Kidney (tissue), 14 donors: ENCODE data around the gene FRMD1. TPM values are rescaled to one million over a fixed set of nuclear protein-coding genes. Genes with fewer than 3 reads are reported as not detected.
A peak's percentile ranks its signal among the peaks of the same experiment; 100 is the strongest.
"Not testable (repeated sequence)": the region's sequence is repeated elsewhere in the genome, so short reads cannot be mapped to it uniquely, and the experiment has no call there.

ENCODE experiments used
- DNase-seq, 5 donors: peaks; one replicate each; pipeline ENCODE4 v3.0.0-alpha.2; 2013 to 2020
- FAIRE-seq: peaks from 2 replicates; lab custom pipeline; 2012; peaks lifted over from hg19 to GRCh38; lab: Jason Lieb, UNC
- H3K27ac ChIP-seq, 2 donors: one replicate each; pipeline ENCODE4 v1.7.0; 2013; ENCODE audit warnings: low read depth in 2 of 2, low read length in 2 of 2, inconsistent platforms in 1 of 2
- H3K27me3 ChIP-seq: one replicate; pipeline ENCODE4 v1.7.1; 2013; ENCODE audit warnings: low read length, inconsistent platforms; ENCODE audit not compliant: control insufficient read depth, insufficient read depth
- H3K36me3 ChIP-seq, 3 donors: one replicate each; pipeline versions ENCODE4 v1.7.0 to v1.7.1; 2013; ENCODE audit warnings: low read length in 3 of 3, control low read depth in 1 of 3, inconsistent platforms in 1 of 3; ENCODE audit not compliant: insufficient read depth in 3 of 3, control insufficient read depth in 2 of 3
- H3K4me1 ChIP-seq, 3 donors: one replicate each; pipeline versions ENCODE4 v1.7.0 to v1.7.1; 2013; ENCODE audit warnings: low read length in 3 of 3, inconsistent platforms in 1 of 3, low read depth in 1 of 3; ENCODE audit not compliant: control insufficient read depth in 2 of 3, insufficient read depth in 2 of 3
- H3K4me3 ChIP-seq, 3 donors: one replicate each; pipeline versions ENCODE4 v1.7.0 to v1.8.1; 2013; ENCODE audit warnings: low read length in 3 of 3, control low read depth in 1 of 3, inconsistent platforms in 1 of 3
- H3K9ac ChIP-seq, 3 donors: one replicate each; pipeline versions ENCODE4 v1.7.0 to v1.7.1; 2013; ENCODE audit warnings: low read length in 3 of 3, control low read depth in 1 of 3, inconsistent platforms in 1 of 3
- H3K9me3 ChIP-seq, 3 donors: one replicate each; pipeline versions ENCODE4 v1.7.0 to v1.7.1; 2013; ENCODE audit warnings: low read length in 3 of 3, control low read depth in 1 of 3, inconsistent platforms in 1 of 3; ENCODE audit not compliant: control insufficient read depth in 2 of 3, insufficient read depth in 1 of 3
- CTCF ChIP-seq: IDR thresholded peaks from 3 replicates; pipeline ENCODE4 v1.5.1; 2012; ENCODE audit warnings: mild to moderate bottlenecking, moderate library complexity, borderline replicate concordance; ENCODE audit not compliant: insufficient read depth; ENCODE audit errors: extremely low read depth
- intact Hi-C: fragments of 100-400 bp; cut with DNase I; formaldehyde crosslinking; loops from one replicate; pipeline ENCODE4 v1.11.1; 2022
- polyA plus RNA-seq: library from polyadenylated mRNA; stranded (reverse); fragments of 350-450 nt; fragmentation: Illumina TruSeq; extraction: RNeasy Lipid Tissue Mini Kit (QIAGEN cat#74804); gene quantifications from one replicate; pipeline ENCODE4 v1.2.3, GENCODE V29; 2014; ENCODE audit warnings: low read depth, low replicate concordance; ENCODE audit not compliant: insufficient read depth
- total RNA-seq: library from RNA; stranded (reverse); fragmentation: NEBNext Ultra II Directional; extraction: Animal tissue kit (Norgen Biotek cat#: 25700); gene quantifications from one replicate; pipeline ENCODE4 v1.2.1, GENCODE V29; 2021
- donor health status: control.
- donor health status: control.
- donor health status: control.
- donor health status: control.
- donor health status: control.
- donor health status: DM: yes; HTN: yes; CAD: no.
- donor health status: Normal renal cell carcinoma (clear cell type).

FRMD1 gene
- total and polyA plus RNA-seq, 2 donors from 2014 or later: 1.1 to 7.5 TPM

GRCh38 chr6:168080393-168081077, 1.5 kb upstream of the FRMD1 start:
- DNase-seq (no peak), FAIRE-seq (no peak)
- H3K4me1 ChIP-seq: peaks cover 0 to 15% (median 6%) of the 10 kb centered on the region in 3 donors
- no peak for TF ChIP-seq CTCF
- no peaks in the 10 kb centered on the region for H3K9me3 ChIP-seq
- no peak overlapping the region for H3K27ac ChIP-seq
- no peaks in the 10 kb centered on the region for H3K36me3 ChIP-seq
- H3K9ac ChIP-seq: no peak overlapping the region
- H3K27me3 ChIP-seq: no peaks in the 10 kb centered on the region
- intact Hi-C loops: no loop called here
- H3K4me3 ChIP-seq: no peak overlapping the region

- peak overlapping the region; percentile 7 to 47 (median 10) for H3K4me3 ChIP-seq
- H3K9me3 ChIP-seq: peaks cover 0 to 3% (median 0%) of the 10 kb centered on the region in 3 donors
- H3K4me1 ChIP-seq: peaks cover 0 to 15% (median 6%) of the 10 kb centered on the region in 3 donors
- intact Hi-C loops: no loop called here
- no peak for TF ChIP-seq CTCF
- peaks cover 2% of the 10 kb centered on the region for H3K27me3 ChIP-seq
- FAIRE-seq (no peak), DNase-seq (peak in 2 of 5 donors; percentile 51 to 67)
- H3K27ac ChIP-seq: peak overlapping the region; percentile 66 to 86
- H3K36me3 ChIP-seq: peaks cover 6 to 10% (median 7%) of the 10 kb centered on the region in 3 donors
- peak overlapping the region in 1 of 3 donors; percentile 35 for H3K9ac ChIP-seq
Observed at GRCh38 chr6:168078175-168078942, 653 bp downstream of the FRMD1 start.

GRCh38 chr6:168077401-168077800, 1.6 kb downstream of the FRMD1 start:
- H3K9me3 ChIP-seq, FAIRE-seq, intact Hi-C loops, DNase-seq, H3K27me3 ChIP-seq, H3K36me3 ChIP-seq: not testable (repeated sequence)
- peak overlapping the region in 1 of 3 donors; percentile 16 for H3K9ac ChIP-seq
- peak overlapping the region in 1 of 2 donors; percentile 32 for H3K27ac ChIP-seq
- H3K4me1 ChIP-seq: peaks cover 0 to 11% (median 6%) of the 10 kb centered on the region in 3 donors
- H3K4me3 ChIP-seq: peak overlapping the region in 1 of 3 donors; percentile 47

- H3K9ac ChIP-seq: no peak overlapping the region
- peaks cover 0 to 11% (median 6%) of the 10 kb centered on the region in 3 donors for H3K4me1 ChIP-seq
- no peak overlapping the region for H3K4me3 ChIP-seq
- DNase-seq: no peak
- H3K27ac ChIP-seq: no peak overlapping the region
- H3K9me3 ChIP-seq: peaks cover 0 to 3% (median 0%) of the 10 kb centered on the region in 3 donors
- H3K36me3 ChIP-seq: peaks cover 6 to 10% (median 7%) of the 10 kb centered on the region in 3 donors
- no peak for FAIRE-seq
- intact Hi-C loops: no loop called here
- peaks cover 2% of the 10 kb centered on the region for H3K27me3 ChIP-seq
- TF ChIP-seq CTCF: no peak
Observed at GRCh38 chr6:168075787-168076202, 3.2 kb downstream of the FRMD1 start.
